Mesothelial cell of epicardium (in vitro differentiated cells): ENCODE results near the gene MYLK4. TPM values are rescaled to one million over a fixed set of nuclear protein-coding genes. Genes with fewer than 3 reads are reported as not detected.

Experiments used
- DNase-seq, 2 experiments: peaks; one replicate each; pipeline ENCODE4 v3.0.0; 2021; ENCODE audit warnings: low spot score in 2 of 2; ENCODE audit not compliant: unreplicated experiment in 2 of 2
- H3K27ac Mint-ChIP-seq: 2 replicates; pipeline ENCODE4 v1.8.0; 2021; ENCODE audit warnings: mixed read lengths
- H3K27me3 Mint-ChIP-seq: 2 replicates; pipeline ENCODE4 v1.8.0; 2021; ENCODE audit warnings: low read depth, mixed read lengths
- H3K36me3 Mint-ChIP-seq: 2 replicates; pipeline ENCODE4 v1.8.0; 2021; ENCODE audit warnings: mixed read lengths
- H3K4me1 Mint-ChIP-seq: 2 replicates; pipeline ENCODE4 v1.8.0; 2021; ENCODE audit warnings: mixed read lengths
- H3K4me3 Mint-ChIP-seq: 2 replicates; pipeline ENCODE4 v1.8.0; 2021; ENCODE audit warnings: mild to moderate bottlenecking, moderate library complexity, mixed read lengths
- H3K9me3 Mint-ChIP-seq: 2 replicates; pipeline ENCODE4 v1.8.0; 2021; ENCODE audit warnings: mixed read lengths
- total RNA-seq: library from RNA; stranded (reverse); gene quantifications from 3 replicates; pipeline ENCODE4 v1.2.1, GENCODE V29; 2021
- TF ChIP-seq, protein P1 (sequence below): fragments of 200-600 bp; sonication (generic); IDR thresholded peaks from one replicate; pipeline ENCODE4 v1.5.0; 2021; ENCODE audit warnings: antibody characterized with exemption; ENCODE audit not compliant: unreplicated experiment

Gene MYLK4
- total RNA-seq, 1 donor from 2014 or later, result 0.89 TPM

DNA sequence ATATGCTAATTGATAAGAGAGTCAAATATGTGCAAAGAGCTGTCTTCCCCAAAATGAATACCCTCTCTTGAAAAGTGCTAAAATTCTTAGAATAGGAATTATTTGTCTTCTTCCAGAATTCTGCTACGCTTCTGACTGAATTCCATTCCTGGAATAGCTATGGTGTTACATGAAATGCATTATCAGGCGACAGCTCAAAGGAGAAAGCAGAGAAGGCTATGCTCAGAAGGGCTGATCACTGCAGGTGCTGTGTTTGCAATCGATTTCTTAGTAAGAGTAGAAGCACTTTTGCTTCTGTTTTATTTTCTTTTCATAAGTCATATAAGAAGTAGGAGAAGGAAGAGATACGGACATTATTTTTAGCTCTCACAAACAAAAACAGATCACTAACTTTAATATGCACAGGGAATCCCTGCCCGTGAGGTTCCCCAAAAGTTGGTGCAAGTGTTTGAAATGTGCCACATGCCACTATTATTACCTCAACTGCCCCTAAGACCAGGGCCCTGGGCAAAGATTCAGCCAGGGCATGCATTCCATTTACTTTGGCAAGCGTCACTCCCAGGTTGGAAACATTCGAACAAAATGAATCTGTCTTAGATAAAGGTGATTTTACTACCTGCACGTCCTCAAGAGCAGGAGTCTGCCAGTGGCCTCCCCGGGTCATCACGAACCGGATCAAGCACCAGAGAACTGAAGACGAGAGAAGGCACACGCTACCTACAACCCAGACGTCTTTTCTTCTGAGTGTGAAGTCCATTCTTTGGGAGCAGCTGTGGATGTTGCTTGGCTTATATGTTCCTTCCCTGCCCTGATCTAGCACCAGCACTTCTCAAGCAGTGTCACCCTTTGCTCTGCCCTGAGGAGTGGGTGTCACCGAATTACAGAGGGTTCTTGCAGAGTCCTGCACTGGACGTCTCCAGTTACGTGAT is 7.2 kb downstream of the MYLK4 start:
- Mint-ChIP-seq H3K9me3 (no peaks in the 10 kb centered on the region), H3K4me1 (peaks cover 41% of the 10 kb centered on the region), H3K4me3 (no peak overlapping the region), H3K36me3 (no peaks in the 10 kb centered on the region), H3K27me3 (no peaks in the 10 kb centered on the region), H3K27ac (peak overlapping the region; percentile 35)
- DNase-seq, result no peak
- TF ChIP-seq, protein P1, sequence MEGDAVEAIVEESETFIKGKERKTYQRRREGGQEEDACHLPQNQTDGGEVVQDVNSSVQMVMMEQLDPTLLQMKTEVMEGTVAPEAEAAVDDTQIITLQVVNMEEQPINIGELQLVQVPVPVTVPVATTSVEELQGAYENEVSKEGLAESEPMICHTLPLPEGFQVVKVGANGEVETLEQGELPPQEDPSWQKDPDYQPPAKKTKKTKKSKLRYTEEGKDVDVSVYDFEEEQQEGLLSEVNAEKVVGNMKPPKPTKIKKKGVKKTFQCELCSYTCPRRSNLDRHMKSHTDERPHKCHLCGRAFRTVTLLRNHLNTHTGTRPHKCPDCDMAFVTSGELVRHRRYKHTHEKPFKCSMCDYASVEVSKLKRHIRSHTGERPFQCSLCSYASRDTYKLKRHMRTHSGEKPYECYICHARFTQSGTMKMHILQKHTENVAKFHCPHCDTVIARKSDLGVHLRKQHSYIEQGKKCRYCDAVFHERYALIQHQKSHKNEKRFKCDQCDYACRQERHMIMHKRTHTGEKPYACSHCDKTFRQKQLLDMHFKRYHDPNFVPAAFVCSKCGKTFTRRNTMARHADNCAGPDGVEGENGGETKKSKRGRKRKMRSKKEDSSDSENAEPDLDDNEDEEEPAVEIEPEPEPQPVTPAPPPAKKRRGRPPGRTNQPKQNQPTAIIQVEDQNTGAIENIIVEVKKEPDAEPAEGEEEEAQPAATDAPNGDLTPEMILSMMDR, result no peak

- H3K36me3 Mint-ChIP-seq, result no peaks in the 10 kb centered on the region
- H3K27me3 Mint-ChIP-seq, result no peaks in the 10 kb centered on the region
- TF ChIP-seq, protein P1, result no peak
- H3K9me3 Mint-ChIP-seq, result no peaks in the 10 kb centered on the region
- DNase-seq, result no peak
- H3K4me3 Mint-ChIP-seq, result no peak overlapping the region
- H3K27ac Mint-ChIP-seq, result no peak overlapping the region
- H3K4me1 Mint-ChIP-seq, result peaks cover 29% of the 10 kb centered on the region
These were observed 9.0 kb downstream of the MYLK4 start for GRCh38 chr6:2741756-2742155.

DNA sequence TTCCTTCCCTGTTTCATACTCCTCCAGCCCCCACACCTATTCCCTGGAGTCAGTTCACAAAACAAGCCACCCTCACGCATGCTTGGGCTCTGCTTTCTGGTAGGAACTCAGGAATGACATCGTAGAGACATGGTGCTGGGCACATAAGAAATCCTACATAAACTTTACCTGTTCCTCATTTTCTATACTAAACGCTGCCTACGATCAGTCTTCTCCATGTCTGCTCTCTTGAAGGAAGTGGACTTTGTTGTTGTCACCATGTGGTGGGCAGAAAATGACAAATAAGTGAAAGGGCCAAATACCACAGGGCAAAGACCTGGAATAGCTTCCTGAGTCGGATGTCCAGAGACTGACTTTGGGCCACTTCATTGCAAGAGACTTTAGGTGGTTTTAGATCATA is 10.1 kb downstream of the MYLK4 start:
- Mint-ChIP-seq H3K4me3 (no peak overlapping the region), H3K4me1 (peaks cover 22% of the 10 kb centered on the region), H3K27ac (no peak overlapping the region), H3K9me3 (no peaks in the 10 kb centered on the region), H3K36me3 (no peaks in the 10 kb centered on the region), H3K27me3 (no peaks in the 10 kb centered on the region)
- DNase-seq, result no peak
- TF ChIP-seq, protein P1, result no peak

DNA sequence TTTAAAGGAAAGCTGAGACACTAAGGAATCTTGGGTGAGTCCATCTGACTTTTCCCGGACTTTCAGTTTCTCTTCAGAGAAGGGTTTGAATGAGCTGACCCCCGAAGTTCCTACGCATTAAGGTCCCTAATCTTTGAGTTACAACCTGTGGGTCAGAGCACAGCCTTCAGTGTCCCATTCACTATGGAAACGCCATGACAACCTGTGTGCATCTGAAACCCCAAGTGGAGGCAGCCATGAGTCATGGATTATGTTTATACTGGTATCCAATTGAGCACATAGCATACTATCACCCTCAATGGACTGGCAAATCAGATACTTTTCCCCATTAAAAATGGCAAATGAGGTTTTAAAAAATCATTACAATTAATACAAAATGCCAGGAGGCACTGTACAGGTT is 11.4 kb downstream of the MYLK4 start:
- no peak for DNase-seq
- no peaks in the 10 kb centered on the region for H3K9me3 Mint-ChIP-seq
- peaks cover 11% of the 10 kb centered on the region for H3K4me1 Mint-ChIP-seq
- H3K27me3 Mint-ChIP-seq, result no peaks in the 10 kb centered on the region
- TF ChIP-seq, protein P1, result no peak
- no peak overlapping the region for H3K27ac Mint-ChIP-seq
- H3K4me3 Mint-ChIP-seq, result no peak overlapping the region
- no peaks in the 10 kb centered on the region for H3K36me3 Mint-ChIP-seq

DNA sequence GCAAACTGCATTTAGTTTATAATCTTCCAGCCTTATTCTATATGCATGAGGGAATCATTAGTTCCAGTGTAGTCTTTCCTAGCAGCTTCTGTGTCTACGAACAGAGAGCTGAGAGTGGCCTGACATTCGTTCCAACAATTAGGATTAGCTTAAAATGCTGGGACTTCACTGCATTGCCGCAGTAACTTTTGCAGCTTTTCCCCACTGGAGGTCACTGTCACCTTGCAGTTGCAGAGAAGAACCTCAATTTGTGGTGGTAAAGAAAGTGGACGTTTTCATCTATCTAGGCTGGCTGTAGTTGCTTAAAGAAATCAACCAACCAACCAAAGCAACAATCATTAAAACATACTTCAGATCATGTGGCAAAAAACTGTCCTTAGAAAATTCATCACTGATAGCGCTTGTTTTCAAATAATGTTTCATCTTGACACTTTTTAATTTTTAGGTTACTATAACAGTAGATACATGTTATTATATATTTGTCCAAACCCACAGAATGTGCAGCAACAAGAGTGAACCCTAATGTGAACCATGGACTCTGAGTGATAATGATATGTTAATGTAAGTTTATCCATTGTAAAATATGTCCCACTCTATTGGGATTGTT is 12.2 kb downstream of the MYLK4 start:
- no peak overlapping the region for H3K27ac Mint-ChIP-seq
- H3K4me3 Mint-ChIP-seq, result no peak overlapping the region
- no peaks in the 10 kb centered on the region for H3K9me3 Mint-ChIP-seq
- H3K4me1 Mint-ChIP-seq, result peaks cover 4% of the 10 kb centered on the region
- no peaks in the 10 kb centered on the region for H3K36me3 Mint-ChIP-seq
- TF ChIP-seq, protein P1, result peak; percentile 27
- H3K27me3 Mint-ChIP-seq, result no peaks in the 10 kb centered on the region
- DNase-seq, result peak in 1 of 2 experiments; percentile 53
